ENCODE measurements around the gene BTNL2.

- no peak for TF ChIP-seq CTCF (IDR thresholded peaks at IDR 0.05)
- TF ChIP-seq POLR2A (IDR thresholded peaks at IDR 0.05) = no peak
These were observed 37.3 kb downstream of the BTNL2 start for GRCh38 chr6:32369660-32370059.
